22Rv1 (cell line): ENCODE measurements around the gene TTLL5.
"Not testable (repeated sequence)": the region's sequence is repeated elsewhere in the genome, so short reads cannot be mapped to it uniquely, and the experiment has no call there.

Source experiments
- H3K27ac ChIP-seq: fragments of 450-650 bp; 2 replicates; pipeline ENCODE4 v1.5.1; 2017
- CTCF ChIP-seq: fragments of 450-650 bp; IDR thresholded peaks from 2 replicates; pipeline ENCODE4 v1.5.1; 2017; ENCODE audit warnings: mild to moderate bottlenecking
- ZFX ChIP-seq: fragments of 450-650 bp; IDR thresholded peaks from 2 replicates; pipeline ENCODE4 v1.6.1; 2017; ENCODE audit warnings: antibody characterized with exemption, borderline replicate concordance

Gene TTLL5

DNA sequence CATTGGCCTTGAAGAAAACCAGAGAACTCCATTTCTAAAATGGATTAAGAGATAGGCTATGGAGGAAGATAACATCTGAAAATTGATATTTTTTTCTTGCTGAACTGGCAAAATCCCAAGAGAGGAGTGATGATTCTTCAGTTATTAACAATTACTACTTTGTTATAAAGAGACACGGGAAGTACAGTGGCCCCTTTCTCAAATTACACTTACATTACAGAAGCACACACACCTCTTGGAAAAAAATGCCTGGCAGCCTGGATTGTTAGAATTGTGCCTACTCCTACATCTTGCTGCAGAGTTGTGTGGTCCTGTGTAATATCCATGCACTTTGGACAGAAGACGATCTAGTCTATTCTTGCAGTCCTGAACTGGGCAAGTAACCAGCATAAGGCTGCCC is 249.0 kb downstream of the TTLL5 start:
- TF ChIP-seq CTCF (no peak), ZFX (no peak)
- no peak overlapping the region for H3K27ac ChIP-seq

GRCh38 chr14:75911883-75912282 is 250.8 kb downstream of the TTLL5 start:
- TF ChIP-seq ZFX: no peak
- TF ChIP-seq CTCF: no peak

DNA sequence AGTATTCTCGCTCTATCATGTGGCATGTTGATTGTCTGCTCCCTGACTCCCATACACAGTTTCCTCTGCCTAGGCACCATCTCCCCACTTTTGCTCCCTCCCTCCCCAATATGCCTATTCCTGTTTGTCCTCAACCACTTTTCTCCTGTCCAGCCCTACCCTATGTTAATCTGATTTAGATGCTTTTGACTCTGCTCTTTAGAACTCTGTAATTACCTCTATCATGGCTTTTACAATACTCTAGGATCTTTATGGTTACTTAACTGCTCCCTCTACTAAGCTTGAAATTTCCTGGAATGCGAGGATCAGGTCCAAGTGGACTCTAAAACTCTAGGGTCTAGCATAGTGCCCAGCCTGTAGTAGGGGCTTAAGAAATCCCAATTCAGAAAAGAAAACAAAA is 252.1 kb downstream of the TTLL5 start:
- TF ChIP-seq ZFX: no peak
- TF ChIP-seq CTCF: no peak
- no peak overlapping the region for H3K27ac ChIP-seq

More at GRCh38 chr14:75911883-75912282, 250.8 kb downstream of the TTLL5 start:
- no peak overlapping the region for H3K27ac ChIP-seq

GRCh38 chr14:75915045-75915444 is 254.0 kb downstream of the TTLL5 start:
- no peak overlapping the region for H3K27ac ChIP-seq
- TF ChIP-seq ZFX (no peak), CTCF (no peak)

- TF ChIP-seq CTCF (no peak), ZFX (no peak)
- H3K27ac ChIP-seq: no peak overlapping the region
Measured at GRCh38 chr14:75917322-75917945, 256.4 kb downstream of the TTLL5 start.

DNA sequence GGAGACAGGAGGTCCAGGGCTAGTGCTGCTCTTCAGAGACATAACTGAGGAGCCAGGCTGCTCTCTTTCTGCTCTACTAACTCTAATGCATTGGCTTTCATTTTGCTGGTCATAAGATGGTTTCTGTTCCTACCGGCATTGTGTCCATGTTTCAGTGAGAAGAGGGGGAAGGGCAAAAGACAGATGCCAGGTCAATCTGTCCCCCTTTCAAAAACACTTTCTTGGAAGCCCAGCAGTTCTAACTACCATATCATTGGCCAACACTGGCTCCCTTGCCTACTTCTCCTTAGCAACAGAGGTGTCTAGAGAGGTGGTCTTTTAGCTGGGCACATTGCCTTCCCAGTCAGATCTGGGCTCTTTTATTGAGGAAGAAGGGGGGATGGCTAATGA is 256.9 kb downstream of the TTLL5 start:
- H3K27ac ChIP-seq: no peak overlapping the region
- no peak for TF ChIP-seq ZFX
- TF ChIP-seq CTCF: no peak

DNA sequence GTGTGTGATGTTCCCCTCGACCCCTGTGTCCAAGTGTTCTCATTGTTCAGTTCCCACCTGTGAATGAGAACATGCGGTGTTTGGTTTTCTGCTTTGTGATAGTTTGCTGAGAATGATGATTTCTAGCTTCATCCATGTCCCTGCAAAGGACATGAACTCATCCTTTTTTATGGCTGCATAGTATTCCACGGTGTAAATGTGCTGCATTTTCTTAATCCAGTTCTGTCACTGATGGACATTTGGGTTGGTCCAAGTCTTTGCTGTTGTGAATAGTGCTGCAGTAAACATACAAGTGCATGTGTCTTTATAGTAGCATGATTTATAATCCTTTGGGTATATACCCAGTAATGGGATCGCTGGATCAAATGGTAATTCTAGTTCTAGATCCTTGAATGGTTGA is 259.4 kb downstream of the TTLL5 start:
- H3K27ac ChIP-seq: not testable (repeated sequence)

DNA sequence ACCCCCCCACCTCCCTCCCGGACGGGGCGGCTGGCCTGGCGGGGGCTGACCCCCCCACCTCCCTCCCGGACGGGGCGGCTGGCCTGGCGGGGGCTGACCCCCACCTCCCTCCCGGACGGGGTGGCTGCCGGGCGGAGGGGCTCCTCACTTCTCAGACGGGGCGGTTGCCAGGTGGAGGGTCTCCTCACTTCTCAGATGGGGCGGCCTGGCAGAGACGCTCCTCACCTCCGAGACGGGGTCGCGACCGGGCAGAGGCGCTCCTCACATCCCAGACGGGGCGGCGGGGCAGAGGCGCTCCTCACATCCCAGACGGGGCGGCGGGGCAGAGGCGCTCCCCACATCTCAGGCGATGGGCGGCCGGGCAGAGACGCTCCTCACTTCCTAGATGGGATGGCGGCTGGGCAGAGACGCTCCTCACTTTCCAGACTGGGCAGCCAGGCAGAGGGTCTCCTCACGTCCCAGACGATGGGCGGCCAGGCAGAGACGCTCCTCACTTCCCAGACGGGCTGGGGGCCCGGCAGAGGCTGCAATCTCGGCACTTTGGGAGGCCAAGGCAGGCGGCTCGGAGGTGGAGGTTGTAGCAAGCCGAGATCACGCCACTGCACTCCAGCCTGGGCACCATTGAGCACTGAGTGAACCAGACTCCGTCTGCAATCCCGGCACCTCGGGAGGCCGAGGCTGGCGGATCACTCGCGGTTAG is 264.2 kb downstream of the TTLL5 start:
- H3K27ac ChIP-seq: not testable (repeated sequence)
